HPDE6-E6E7 (cell line): ENCODE measurements around the gene YWHAG.
"Not testable (repeated sequence)": the region's sequence is repeated elsewhere in the genome, so short reads cannot be mapped to it uniquely, and the experiment has no call there.

Source experiments
- DNase-seq: peaks from one replicate; pipeline ENCODE4 v3.0.0; 2011; ENCODE audit warnings: missing footprints; ENCODE audit errors: extremely low spot score

YWHAG gene

GRCh38 chr7:76358481-76359110 is at the start of gene YWHAG:
TSS of gene YWHAG (minus strand) at chr7:76358991. CDS start at chr7:76358808, 183 bp downstream.
- DNase-seq: peak; percentile 67

- no peak for DNase-seq
Measured at GRCh38 chr7:76408121-76408560, 49.4 kb upstream of the YWHAG start.

GRCh38 chr7:76407718-76408117 is 48.9 kb upstream of the YWHAG start:
- DNase-seq: no peak

GRCh38 chr7:76405738-76406137 is 46.9 kb upstream of the YWHAG start:
- no peak for DNase-seq

GRCh38 chr7:76403780-76404494 is 45.1 kb upstream of the YWHAG start:
- no peak for DNase-seq

GRCh38 chr7:76403097-76403496 is 44.3 kb upstream of the YWHAG start:
- DNase-seq: not testable (repeated sequence)

GRCh38 chr7:76400248-76400647 is 41.5 kb upstream of the YWHAG start:
- DNase-seq: no peak

- peak; percentile 80 for DNase-seq
Measured at GRCh38 chr7:76397409-76398183, 38.8 kb upstream of the YWHAG start.

GRCh38 chr7:76396864-76397263 is 38.1 kb upstream of the YWHAG start:
- DNase-seq: no peak

- no peak for DNase-seq
Measured at GRCh38 chr7:76395965-76396726, 37.4 kb upstream of the YWHAG start.

- DNase-seq: not testable (repeated sequence)
Measured at GRCh38 chr7:76395605-76395964, 36.8 kb upstream of the YWHAG start.

- no peak for DNase-seq
Measured at GRCh38 chr7:76394957-76395356, 36.2 kb upstream of the YWHAG start.

- peak; percentile 97 for DNase-seq
Measured at GRCh38 chr7:76393116-76394031, 34.6 kb upstream of the YWHAG start.

- no peak for DNase-seq
Measured at GRCh38 chr7:76392531-76393115, 33.8 kb upstream of the YWHAG start.

- DNase-seq: no peak
Measured at GRCh38 chr7:76390092-76390491, 31.3 kb upstream of the YWHAG start.

- DNase-seq: not testable (repeated sequence)
Measured at GRCh38 chr7:76387789-76388188, 29.0 kb upstream of the YWHAG start.

GRCh38 chr7:76386691-76387260 is 28.0 kb upstream of the YWHAG start:
- no peak for DNase-seq

GRCh38 chr7:76383089-76383944 is 24.5 kb upstream of the YWHAG start:
- no peak for DNase-seq

- DNase-seq: no peak
Measured at GRCh38 chr7:76381814-76382213, 23.0 kb upstream of the YWHAG start.
